GM12872 (cell line): ENCODE measurements around the gene FEM1B.

Experiments used
- CTCF ChIP-seq: IDR thresholded peaks from 3 replicates; pipeline ENCODE4 v1.5.1; 2011; ENCODE audit warnings: low read depth, mild to moderate bottlenecking, low read length, moderate library complexity; ENCODE audit not compliant: insufficient read depth

The FEM1B gene

DNA sequence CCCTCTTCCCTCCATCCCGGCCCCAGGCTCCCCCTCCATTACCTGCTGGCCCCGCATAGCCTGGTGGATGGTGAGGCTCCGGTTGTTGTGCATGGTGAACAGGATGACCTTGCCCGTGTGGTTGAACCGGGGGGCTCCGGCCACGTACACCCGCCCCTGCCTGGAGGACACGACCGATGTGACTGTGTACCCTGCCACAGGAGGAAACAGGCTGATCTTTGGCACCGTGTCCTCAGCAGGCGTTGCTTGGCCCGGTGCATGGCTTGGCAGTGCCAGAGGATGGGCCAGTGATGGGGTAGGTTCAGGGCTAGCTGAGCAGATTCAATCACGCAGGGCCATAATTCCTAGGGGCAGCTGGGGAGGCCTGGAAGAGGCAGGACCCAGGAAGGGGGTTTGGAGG is 58.1 kb downstream of the FEM1B start:
- no peak for TF ChIP-seq CTCF

DNA sequence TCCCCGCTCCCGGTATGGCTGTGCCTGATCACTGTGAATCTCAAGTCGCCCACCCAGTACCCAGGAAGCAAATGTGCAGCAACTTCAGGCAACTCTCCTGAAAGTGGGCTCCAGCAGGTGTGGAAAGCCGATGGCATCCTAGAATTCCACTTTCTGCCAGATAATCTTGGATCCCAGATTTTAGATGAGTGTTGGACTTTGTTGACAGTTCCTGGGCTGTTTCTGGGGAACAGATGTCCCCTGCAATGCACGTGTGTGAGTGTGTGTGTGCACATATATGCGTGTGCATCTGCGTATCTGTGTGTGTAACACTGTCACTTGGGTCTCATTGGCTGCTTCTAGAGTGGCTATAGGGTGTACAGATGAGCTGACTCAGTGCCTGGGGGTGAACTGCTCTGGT is 59.0 kb downstream of the FEM1B start:
- TF ChIP-seq CTCF = no peak

DNA sequence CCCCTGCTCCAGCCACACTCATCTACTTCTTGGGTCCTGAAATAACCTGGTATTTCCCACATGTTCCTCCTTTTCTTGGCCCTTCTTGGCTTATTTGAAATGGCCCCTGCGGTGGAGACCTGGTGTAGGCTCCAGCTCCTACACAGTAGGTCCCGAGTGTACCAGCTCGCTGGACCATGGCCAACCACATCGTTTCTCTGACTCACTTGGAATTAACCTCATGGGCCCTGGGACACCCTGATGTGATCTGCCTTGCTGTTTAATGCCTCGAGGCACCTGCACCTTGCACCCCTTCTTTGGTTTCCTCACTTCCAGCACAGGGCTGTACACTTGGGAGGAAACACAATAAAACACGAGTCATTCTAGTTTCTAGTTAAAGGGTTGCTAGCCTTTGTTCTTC is 60.3 kb downstream of the FEM1B start:
- no peak for TF ChIP-seq CTCF

DNA sequence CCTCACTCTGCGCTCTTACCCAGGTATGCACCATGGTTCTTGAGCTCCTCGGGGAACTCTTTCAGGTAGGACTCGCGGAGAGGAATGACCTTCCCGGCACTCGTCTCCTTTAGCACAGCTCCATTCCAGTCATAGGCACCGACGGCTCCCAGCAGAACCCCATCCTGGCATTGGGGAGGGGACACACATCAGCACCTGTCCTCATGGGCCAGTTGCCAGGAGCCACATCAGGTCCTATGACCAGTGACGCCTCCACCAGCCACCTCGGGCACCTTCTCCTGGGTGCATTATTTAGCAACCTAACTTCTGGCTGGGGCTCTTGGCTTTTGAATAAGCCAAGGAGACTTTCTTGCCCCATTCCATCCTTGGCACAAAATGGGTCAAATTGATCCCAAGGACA is 61.9 kb downstream of the FEM1B start:
- no peak for TF ChIP-seq CTCF

- TF ChIP-seq CTCF = no peak
These were observed 63.5 kb downstream of the FEM1B start for GRCh38 chr15:68340726-68341671.

DNA sequence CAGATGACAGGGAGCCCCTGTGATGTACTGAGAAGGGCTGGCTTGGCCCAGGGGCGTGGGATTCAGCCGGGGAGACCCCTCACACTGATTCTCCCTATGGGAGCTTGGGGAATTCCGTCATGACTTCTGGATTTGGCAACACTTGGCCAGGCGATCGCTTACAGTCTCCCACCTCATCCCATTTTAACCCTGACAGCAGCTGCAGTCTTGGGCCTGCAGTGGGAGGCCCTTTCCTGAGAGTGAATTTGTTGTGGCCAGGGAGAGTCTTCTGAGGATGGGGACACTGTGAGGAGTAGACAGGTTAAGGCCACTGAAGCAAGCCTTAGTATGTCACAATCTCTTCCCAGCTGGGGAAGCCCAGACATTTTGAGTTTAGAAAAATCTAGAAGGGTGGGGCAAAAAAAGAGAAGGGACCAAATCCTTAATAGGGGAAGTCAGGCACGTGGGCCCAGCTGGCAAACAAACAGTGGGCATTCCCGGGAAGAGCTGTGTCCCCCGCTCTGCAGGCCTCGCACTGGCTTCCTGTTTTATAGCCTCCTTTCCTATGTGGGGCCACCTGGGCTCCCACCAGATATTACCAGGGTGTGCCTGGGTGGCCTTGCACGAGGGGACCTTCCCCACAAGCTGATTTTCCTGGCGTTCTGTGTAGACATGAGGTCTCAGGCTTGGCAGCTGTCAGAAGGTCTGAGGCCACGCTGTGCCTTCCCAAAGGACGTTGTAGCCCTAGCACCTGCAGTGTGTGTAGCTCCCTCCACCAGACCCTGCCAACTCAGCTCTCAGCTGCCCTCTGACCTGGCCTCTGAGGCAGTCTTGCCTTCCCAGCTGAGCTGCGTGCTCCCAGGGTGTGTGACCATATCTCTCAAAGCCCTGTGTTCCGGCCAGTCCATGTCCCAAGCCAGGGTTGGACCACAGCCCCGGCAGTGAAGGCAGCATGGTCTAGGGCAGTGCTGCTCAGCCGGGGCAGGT is 64.5 kb downstream of the FEM1B start:
- no peak for TF ChIP-seq CTCF

DNA sequence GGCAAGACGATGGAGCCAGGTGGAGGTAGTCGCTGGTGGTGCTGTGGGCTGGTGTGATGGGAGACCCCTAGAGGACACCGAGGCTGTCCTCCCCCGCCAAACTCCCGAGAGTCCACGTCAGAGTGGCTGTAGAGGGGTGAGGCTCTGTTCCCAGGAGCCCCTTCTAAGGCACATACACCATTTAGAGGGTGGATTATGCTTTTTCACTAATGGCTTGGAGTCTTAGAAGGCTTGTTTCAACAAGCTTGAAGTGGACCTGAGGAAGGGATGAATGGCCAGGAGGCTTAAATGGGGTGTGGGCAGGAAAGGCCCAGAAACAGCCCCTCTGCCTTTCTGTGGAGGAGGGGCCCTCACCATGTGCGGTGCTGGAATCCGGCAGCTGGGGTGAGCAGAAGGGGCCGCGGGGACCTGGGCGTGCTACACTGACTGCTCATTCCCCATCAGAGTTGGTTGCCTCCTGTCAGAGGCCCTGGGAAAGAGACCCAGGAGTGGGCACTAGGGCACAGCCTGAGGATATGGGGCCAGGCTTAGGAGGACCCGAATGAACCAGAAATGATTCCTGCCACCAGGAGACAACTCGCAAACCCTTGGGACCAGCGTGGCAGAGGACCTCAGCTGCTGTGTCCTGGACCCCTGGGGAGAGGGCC is 66.2 kb downstream of the FEM1B start:
- no peak for TF ChIP-seq CTCF
